Fibroblast of lung (primary cell): Measurements from ENCODE around the gene FHL1. TPM values are rescaled to one million over a fixed set of nuclear protein-coding genes. Genes with fewer than 3 reads are reported as not detected.

Experiments used
- DNase-seq, 2 donors: peaks; one replicate each; pipeline versions ENCODE4 v3.0.0 to v3.0.0-alpha.2; 2010; ENCODE audit warnings: low read depth in 2 of 2
- H2AFZ ChIP-seq: 2 replicates; pipeline ENCODE4 v1.5.1; 2012; ENCODE audit warnings: low read length, control low read depth, inconsistent platforms
- H3K27ac ChIP-seq: 2 replicates; pipeline ENCODE4 v1.5.1; 2011; ENCODE audit warnings: low read length, control low read depth; ENCODE audit not compliant: insufficient read depth
- H3K27me3 ChIP-seq: 2 replicates; pipeline ENCODE4 v1.5.1; 2011; ENCODE audit warnings: mild to moderate bottlenecking, low read length; ENCODE audit not compliant: control insufficient read depth, insufficient read depth
- H3K36me3 ChIP-seq: 2 replicates; pipeline ENCODE4 v1.5.1; 2011; ENCODE audit warnings: low read length; ENCODE audit not compliant: control insufficient read depth, insufficient read depth
- H3K4me1 ChIP-seq: 2 replicates; pipeline ENCODE4 v1.5.1; 2011; ENCODE audit warnings: low read length; ENCODE audit not compliant: control insufficient read depth, insufficient read depth; ENCODE audit errors: extremely low read depth
- H3K4me2 ChIP-seq: 2 replicates; pipeline ENCODE4 v1.5.1; 2011; ENCODE audit warnings: low read length, control low read depth; ENCODE audit not compliant: insufficient read depth; ENCODE audit errors: extremely low read depth
- H3K4me3 ChIP-seq, 4 experiments: fragments of 200-600 bp in 1 of 4; sonication (generic) in 1 of 4; replicated peaks in 1 of 4; 2 replicates each; pipeline ENCODE4 v1.5.1; 2011 to 2016; ENCODE audit warnings: low read length in 4 of 4, low read depth in 3 of 4, mild to moderate bottlenecking in 3 of 4, control low read depth in 2 of 4, inconsistent platforms in 1 of 4, mixed read lengths in 1 of 4; ENCODE audit not compliant: insufficient read depth in 1 of 4; ENCODE audit errors: control extremely low read depth in 1 of 4
- H3K79me2 ChIP-seq: 2 replicates; pipeline ENCODE4 v1.5.1; 2012; ENCODE audit warnings: mild to moderate bottlenecking, low read length, inconsistent platforms; ENCODE audit not compliant: control insufficient read depth, insufficient read depth
- H3K9ac ChIP-seq: 2 replicates; pipeline ENCODE4 v1.5.1; 2011; ENCODE audit warnings: mild to moderate bottlenecking, low read length, control low read depth; ENCODE audit not compliant: insufficient read depth
- H3K9me3 ChIP-seq: 2 replicates; pipeline ENCODE4 v1.5.1; 2012; ENCODE audit warnings: low read depth, low read length; ENCODE audit not compliant: control insufficient read depth, insufficient read depth
- H4K20me1 ChIP-seq: 2 replicates; pipeline ENCODE4 v1.5.1; 2011; ENCODE audit warnings: low read length; ENCODE audit not compliant: control insufficient read depth, insufficient read depth; ENCODE audit errors: extremely low read depth
- EZH2 ChIP-seq: IDR thresholded peaks from 2 replicates; pipeline ENCODE4 v1.5.1; 2012; ENCODE audit warnings: low read length, control low read depth, mild to moderate bottlenecking; ENCODE audit errors: missing control alignments
- polyA plus RNA-seq, 2 donors: library from polyadenylated mRNA; depleted of rRNA in 1 of 2; stranded (reverse) in 1 of 2; unstranded in 1 of 2; fragments of >200 nt; gene quantifications; 2 replicates each; pipeline ENCODE4 v1.2.1, GENCODE V29; 2011 to 2012; ENCODE audit warnings: missing spikeins in 1 of 2
- total RNA-seq: library from RNA; depleted of rRNA; stranded (reverse); fragments of >200 nt; gene quantifications from 2 replicates; pipeline ENCODE4 v1.2.1, GENCODE V29; 2014
- TF ChIP-seq, protein P1 (sequence below), 2 donors: IDR thresholded peaks in 1 of 2; conservative IDR thresholded peaks in 1 of 2; 1 replicate in 1 of 2; 2 replicates in 1 of 2; pipeline ENCODE4 v1.5.1; 2011 to 2012; ENCODE audit warnings: low read length in 2 of 2, control low read depth in 1 of 2, inconsistent platforms in 1 of 2, low read depth in 1 of 2, mild to moderate bottlenecking in 1 of 2

Gene FHL1
- total and polyA plus RNA-seq, 2 donors (not counting 1 experiment from before 2014, with no cell fraction given): 180 to 627 TPM

DNA sequence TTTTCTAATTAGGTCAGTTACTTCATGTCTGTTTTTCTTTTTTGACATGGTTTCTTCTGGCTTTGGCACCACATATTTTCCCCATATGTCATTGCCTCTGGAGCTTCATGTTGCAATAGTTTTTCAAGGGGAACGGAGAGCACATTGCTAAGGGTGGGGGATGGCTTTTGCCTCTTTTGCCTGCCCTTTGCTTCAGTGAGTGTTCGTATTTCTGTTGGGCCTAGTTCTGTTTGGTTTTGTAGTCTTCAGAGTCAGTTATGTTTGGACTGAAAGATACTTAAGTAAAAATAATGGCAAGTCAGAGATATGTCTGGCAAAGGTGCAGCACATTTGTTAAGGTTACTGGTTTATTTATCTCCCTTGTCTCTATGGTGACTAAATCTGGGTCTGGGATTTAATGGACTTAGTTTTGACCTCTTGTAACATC is 29.1 kb downstream of the FHL1 start:
- Histone ChIP-seq H3K4me2 (peak overlapping the region; percentile 75), H2AFZ (no peak overlapping the region), H3K79me2 (peaks cover 1% of the 10 kb centered on the region), H3K9me3 (no peaks in the 10 kb centered on the region), H3K27ac (peak overlapping the region; percentile 85), H3K4me1 (peaks cover 10% of the 10 kb centered on the region), H3K4me3 (no peak overlapping the region), H3K27me3 (no peaks in the 10 kb centered on the region), H3K9ac (no peak overlapping the region), H3K36me3 (no peaks in the 10 kb centered on the region), H4K20me1 (no peaks in the 10 kb centered on the region)
- peak; percentile 88 to 96 for DNase-seq
- no peak for TF ChIP-seq EZH2
- TF ChIP-seq, protein P1, sequence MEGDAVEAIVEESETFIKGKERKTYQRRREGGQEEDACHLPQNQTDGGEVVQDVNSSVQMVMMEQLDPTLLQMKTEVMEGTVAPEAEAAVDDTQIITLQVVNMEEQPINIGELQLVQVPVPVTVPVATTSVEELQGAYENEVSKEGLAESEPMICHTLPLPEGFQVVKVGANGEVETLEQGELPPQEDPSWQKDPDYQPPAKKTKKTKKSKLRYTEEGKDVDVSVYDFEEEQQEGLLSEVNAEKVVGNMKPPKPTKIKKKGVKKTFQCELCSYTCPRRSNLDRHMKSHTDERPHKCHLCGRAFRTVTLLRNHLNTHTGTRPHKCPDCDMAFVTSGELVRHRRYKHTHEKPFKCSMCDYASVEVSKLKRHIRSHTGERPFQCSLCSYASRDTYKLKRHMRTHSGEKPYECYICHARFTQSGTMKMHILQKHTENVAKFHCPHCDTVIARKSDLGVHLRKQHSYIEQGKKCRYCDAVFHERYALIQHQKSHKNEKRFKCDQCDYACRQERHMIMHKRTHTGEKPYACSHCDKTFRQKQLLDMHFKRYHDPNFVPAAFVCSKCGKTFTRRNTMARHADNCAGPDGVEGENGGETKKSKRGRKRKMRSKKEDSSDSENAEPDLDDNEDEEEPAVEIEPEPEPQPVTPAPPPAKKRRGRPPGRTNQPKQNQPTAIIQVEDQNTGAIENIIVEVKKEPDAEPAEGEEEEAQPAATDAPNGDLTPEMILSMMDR (conservative IDR thresholded peaks at IDR 0.05 in 1 of 2, IDR thresholded peaks at IDR 0.05 in 1 of 2; ENCODE audit: low read depth in 1 of 2, low read length in 2 of 2): no peak

DNA sequence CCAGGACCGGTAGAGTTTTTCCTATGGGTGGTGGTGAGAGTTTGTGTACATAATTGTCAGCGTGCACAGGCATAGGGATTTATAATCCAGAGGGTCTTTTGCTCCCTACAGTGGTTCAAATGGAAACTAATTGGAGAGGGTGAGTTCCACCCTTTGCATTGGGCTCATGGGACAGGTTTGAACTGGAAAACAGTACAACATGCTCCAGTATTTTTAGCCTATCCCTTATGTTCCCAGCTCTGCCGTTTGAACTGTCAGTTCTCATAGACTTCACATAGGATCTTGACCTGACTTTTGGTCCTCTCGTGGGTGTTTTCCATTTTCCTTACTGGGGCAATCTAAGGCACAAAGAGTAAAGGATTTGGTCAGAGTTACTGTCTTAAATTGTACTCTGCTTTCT is 31.8 kb downstream of the FHL1 start:
- no peaks in the 10 kb centered on the region for H3K9me3 ChIP-seq
- no peaks in the 10 kb centered on the region for H3K27me3 ChIP-seq
- H2AFZ ChIP-seq: no peak overlapping the region

DNA sequence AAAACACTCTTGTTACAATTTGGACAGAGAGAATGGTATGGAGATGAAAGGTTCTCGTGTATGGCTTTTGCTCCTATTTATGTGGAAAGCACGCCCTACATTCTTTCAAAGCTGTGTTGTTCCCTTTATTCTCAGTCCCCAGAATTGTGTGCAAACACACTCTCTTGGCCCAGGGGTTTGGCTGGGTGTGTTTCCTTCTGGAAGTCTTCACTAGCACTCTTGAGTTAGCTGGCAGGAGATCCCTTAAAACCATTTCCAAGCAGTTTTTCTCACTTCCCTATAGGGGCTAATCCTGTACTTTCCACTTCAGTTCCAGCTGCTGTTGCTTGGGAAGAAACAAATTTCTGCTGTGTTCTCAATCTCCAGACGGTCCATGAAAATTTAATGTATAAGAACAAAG is 35.1 kb downstream of the FHL1 start:
- Histone ChIP-seq H3K27ac (no peak overlapping the region), H3K9me3 (no peaks in the 10 kb centered on the region), H3K4me1 (peaks cover 3% of the 10 kb centered on the region), H3K36me3 (no peaks in the 10 kb centered on the region), H3K4me3 (no peak overlapping the region), H4K20me1 (no peaks in the 10 kb centered on the region), H2AFZ (no peak overlapping the region), H3K9ac (no peak overlapping the region), H3K27me3 (no peaks in the 10 kb centered on the region), H3K79me2 (no peaks in the 10 kb centered on the region), H3K4me2 (no peak overlapping the region)
- peak in 1 of 2 donors; percentile 78 for DNase-seq
- TF ChIP-seq, protein P1 (conservative IDR thresholded peaks at IDR 0.05 in 1 of 2, IDR thresholded peaks at IDR 0.05 in 1 of 2; ENCODE audit: low read depth in 1 of 2, low read length in 2 of 2): no peak
- TF ChIP-seq EZH2: no peak

More for the DNA sequence above, 31.8 kb downstream of the FHL1 start:
- Histone ChIP-seq H3K4me2 (no peak overlapping the region), H3K4me3 (no peak overlapping the region), H3K27ac (no peak overlapping the region), H3K4me1 (peaks cover 8% of the 10 kb centered on the region), H3K79me2 (peaks cover 1% of the 10 kb centered on the region), H4K20me1 (no peaks in the 10 kb centered on the region), H3K9ac (no peak overlapping the region), H3K36me3 (no peaks in the 10 kb centered on the region)
- DNase-seq: no peak
- no peak for TF ChIP-seq EZH2
- TF ChIP-seq, protein P1 (conservative IDR thresholded peaks at IDR 0.05 in 1 of 2, IDR thresholded peaks at IDR 0.05 in 1 of 2; ENCODE audit: low read depth in 1 of 2, low read length in 2 of 2): no peak
